ENCODE data around the gene RASSF6.

DNA sequence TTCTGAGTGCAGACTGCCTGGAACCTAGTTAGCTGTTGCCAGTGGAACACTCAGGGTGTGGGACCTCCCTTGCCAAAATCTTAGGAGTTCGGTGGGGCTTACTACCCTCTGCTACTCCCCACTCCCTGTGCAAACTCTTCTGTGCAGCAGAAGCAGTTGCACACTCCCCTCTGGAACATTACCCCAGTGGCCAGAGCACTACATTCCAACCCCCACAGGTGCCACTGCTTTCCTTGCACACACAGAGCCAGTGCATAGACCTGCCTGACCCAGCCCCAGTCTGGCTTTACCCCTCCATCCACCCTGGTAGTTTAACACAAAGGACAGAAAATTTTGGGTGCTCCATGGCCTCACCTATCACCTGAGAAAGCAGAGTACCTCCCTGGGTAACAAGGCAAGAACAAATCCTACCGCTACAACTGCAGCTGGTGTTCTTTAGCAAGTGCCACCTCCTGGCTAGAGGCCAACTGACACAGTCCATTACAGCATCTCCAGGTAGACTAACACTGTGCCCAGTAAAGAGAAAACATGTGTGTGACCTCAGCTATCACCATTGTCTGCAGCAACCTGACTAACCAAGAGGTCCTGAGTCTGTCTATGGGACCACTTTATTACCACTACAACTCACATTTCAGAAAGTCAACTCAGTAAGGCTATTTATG is 11.5 kb upstream of the RASSF6 start:
- no peak for TF ChIP-seq POLR2A (IDR thresholded peaks at IDR 0.05; ENCODE audit: low read length)
- no peak for TF ChIP-seq GATA1 (IDR thresholded peaks at IDR 0.05; ENCODE audit: low read depth, low read length)

Data from erythroblast (primary cell).